GF-D8 (cell line): ENCODE data around the gene HERC4.

Experiments
- DNase-seq: peaks from one replicate; lab custom pipeline; 2025; lab: John Stamatoyannopoulos, UW

The HERC4 gene, protein sequence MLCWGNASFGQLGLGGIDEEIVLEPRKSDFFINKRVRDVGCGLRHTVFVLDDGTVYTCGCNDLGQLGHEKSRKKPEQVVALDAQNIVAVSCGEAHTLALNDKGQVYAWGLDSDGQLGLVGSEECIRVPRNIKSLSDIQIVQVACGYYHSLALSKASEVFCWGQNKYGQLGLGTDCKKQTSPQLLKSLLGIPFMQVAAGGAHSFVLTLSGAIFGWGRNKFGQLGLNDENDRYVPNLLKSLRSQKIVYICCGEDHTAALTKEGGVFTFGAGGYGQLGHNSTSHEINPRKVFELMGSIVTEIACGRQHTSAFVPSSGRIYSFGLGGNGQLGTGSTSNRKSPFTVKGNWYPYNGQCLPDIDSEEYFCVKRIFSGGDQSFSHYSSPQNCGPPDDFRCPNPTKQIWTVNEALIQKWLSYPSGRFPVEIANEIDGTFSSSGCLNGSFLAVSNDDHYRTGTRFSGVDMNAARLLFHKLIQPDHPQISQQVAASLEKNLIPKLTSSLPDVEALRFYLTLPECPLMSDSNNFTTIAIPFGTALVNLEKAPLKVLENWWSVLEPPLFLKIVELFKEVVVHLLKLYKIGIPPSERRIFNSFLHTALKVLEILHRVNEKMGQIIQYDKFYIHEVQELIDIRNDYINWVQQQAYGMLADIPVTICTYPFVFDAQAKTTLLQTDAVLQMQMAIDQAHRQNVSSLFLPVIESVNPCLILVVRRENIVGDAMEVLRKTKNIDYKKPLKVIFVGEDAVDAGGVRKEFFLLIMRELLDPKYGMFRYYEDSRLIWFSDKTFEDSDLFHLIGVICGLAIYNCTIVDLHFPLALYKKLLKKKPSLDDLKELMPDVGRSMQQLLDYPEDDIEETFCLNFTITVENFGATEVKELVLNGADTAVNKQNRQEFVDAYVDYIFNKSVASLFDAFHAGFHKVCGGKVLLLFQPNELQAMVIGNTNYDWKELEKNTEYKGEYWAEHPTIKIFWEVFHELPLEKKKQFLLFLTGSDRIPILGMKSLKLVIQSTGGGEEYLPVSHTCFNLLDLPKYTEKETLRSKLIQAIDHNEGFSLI

DNA sequence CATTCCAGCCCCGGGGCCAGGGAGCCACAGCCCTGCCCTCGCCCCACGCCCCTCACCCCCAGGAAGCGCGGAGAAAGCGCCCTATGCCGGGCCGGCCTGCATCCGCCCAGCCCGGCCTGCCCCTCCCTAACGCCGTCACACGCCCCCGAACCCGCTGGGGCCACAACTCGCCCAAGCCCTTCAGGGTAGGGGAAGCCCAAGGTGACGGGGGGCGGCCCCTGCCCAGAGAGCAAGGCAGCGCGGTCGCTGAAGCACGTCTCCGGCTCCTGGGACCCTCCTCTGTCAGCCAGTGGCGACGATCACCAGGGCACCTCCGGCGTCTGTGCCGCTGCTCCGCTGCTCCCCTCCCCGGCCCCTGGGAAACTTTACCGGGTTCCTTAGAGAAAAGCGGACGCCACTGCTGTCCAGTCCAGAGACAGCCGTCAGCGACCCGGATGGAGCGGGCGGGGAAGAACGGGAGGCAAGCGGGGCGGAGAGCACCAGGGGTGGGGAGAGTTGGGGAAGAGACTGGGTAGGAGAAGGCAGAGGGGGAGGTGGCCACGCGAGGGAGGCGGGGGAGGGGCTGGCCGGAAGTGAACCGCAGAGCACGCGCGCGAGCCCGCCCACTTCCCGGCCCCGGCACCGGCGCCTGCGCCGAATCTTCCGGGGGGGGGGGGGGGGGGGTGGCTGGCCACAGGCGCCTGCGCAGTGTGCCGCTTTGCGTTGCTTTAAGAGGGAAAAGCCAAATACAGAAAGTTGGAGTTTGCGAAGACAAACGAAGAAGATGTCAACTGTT, at the start of gene HERC4:
TSS of gene HERC4 (minus strand) at position 509 of the 775 bp plus-strand sequence. CDS start 2,175 bp downstream, outside the sequence.
- DNase-seq = peak; percentile 68

DNA sequence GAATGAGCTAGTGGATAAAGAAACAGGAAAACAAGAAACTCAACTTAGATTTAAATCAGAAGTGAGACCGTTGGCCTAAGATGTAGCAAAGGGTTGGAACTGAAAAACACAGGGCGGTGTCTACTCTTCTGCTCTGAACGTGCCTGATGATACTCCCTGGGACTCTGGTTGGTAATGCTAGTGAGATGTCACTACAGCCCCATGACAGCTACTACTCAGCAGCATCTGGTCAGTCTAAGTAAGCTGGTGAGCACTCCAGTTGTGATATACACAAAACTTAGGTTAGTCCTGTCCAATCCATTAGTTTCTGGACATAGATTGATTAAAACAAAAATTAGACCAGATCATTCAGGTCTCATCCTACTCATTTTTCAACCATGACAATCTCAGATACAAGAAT, 49.6 kb upstream of the HERC4 start:
- no peak for DNase-seq

DNA sequence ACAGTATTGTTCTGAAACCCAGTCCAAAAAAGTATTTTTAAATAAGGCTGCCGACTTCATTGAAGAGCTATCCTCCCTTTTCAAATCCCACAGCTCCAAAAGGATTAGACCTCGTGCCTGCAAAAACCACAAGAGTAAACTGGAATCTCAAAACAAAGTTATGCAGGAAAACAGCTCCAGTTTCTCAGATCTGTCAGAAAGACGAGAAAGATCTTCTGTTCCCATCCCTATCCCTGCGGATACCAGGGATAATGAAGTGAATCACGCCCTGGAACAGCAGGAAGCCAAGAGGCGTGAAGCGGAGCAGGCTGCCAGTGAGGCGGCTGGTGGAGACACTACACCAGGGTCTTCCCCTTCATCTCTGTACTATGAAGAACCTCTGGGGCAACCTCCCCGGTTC, 46.8 kb upstream of the HERC4 start:
- no peak for DNase-seq

DNA sequence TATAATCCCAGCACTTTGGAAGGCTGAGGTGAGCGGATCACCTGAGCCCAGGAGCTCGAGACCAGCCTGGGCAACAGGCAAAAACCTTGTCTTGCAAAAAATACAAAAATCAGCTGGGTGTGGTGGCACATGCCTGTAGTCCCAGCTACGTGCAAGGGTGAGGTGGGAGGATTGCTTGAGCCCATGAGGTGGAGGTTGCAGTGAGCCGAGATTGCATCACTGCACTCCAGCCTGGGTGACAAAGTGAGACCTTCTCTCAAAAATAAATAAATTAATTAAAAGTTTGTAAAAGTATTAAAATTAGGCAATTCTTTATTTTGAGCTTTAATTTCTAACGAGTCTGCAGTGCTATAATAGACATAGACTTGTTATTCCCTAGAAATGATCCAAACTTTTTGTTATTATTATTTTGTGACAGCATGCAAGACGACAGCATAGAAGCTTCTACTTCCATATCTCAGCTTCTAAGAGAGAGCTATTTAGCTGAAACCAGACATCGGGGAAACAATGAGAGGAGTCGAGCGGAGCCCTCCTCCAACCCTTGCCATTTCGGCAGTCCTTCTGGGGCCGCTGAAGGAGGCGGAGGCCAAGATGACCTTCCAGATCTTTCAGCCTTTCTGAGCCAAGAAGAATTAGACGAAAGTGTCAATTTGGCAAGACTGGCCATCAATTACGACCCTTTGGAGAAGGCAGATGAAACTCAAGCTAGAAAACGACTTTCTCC, 46.1 kb upstream of the HERC4 start:
- no peak for DNase-seq

DNA sequence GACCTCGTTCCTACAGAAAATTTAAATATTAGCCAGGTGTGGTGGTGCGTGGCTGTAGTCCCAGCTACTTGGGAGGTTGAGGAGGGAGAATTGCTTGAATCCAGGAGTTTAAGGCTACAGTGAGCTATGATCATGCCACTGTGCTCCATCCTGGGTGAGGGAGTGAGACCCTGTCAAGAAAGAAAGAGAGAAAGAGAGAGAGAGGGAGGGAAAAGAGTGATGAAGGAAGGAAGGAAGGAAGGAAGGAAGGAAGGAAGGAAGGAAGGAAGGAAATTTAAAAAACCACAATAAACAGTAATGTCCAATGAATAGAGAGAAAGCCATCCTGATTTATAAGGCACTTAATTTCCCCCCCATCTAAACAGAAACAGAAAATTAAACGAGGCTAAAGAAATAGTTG, 43.6 kb upstream of the HERC4 start:
- DNase-seq = no peak

DNA sequence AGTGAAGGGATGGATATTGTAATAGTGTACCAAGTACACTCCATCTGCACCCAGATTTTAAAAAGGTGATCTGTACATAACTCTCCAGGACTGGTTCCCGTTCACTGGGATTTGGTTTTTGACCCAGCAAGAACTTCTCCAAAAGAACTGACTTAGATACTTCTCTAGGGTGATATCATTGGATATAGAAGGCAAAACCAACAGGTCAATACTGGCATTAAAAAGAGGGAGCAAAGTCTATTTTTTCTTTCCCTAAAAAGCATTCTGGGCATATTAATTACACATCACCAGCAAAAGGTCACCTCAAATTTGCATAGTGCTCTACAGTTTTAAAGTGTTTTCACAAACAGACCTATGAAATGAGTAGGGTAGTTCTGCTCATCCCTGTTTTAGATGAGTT, 37.8 kb upstream of the HERC4 start:
- DNase-seq = no peak

DNA sequence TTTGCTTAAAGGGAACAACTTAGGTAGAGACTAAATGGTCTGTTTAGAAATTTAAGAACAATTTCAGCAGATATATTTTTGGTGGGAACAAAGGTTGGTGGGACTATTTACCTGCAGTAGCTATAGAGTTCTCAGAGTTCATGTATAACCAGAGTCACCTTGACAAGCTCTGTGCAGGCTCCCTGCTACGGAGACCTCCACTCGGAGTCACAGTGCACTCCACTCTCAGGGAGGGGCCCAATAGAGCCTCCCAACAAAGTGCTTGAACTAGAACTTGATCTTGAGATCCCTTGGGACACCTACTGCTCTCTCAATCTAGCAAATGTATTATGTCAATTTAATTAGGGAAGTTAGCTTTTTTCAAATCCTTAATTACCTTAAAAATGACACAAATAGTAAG, 36.5 kb upstream of the HERC4 start:
- DNase-seq = no peak

DNA sequence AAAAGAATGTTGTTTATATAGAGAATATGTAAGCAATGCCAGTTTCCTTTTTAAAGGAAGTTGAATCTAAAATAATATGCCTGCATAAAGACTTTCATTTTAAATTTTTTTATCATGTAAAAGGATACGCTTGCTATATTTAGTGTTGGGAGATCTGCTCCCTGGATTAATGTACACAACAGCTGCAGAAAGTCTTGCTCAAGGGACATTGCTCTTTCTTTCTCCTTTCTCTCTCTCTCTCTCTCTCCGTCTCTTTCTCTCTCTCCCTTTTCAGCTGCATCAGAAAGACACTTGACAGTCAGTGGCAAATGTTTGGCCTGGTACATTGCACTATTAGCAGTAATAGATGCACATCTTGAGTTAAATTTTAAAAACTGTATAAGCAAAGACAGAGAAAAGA, 34.9 kb upstream of the HERC4 start:
- no peak for DNase-seq

DNA sequence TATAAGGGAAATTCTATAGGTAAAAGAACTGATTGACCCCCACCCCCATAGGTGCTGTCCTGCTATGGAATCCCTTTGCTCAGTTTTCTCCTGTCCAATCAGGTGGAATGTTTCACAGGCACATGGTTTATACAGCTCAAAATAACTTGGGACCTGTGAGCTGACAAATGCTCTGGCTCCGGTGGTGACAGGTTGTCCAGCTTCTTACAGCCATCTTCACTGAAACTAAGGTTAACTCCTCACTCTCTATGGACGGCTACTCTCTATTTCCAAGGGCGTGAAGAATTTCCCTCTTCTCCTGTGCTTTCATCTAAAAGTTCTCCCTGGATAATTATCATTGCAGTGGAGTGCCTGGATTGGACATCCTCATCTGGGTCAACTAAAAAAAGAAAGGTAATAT, 34.2 kb upstream of the HERC4 start, which contains the start of gene MYPN:
TSS of gene MYPN (plus strand) at position 158 of the 400 bp plus-strand sequence. CDS start 11,951 bp downstream, outside the sequence.
- no peak for DNase-seq

DNA sequence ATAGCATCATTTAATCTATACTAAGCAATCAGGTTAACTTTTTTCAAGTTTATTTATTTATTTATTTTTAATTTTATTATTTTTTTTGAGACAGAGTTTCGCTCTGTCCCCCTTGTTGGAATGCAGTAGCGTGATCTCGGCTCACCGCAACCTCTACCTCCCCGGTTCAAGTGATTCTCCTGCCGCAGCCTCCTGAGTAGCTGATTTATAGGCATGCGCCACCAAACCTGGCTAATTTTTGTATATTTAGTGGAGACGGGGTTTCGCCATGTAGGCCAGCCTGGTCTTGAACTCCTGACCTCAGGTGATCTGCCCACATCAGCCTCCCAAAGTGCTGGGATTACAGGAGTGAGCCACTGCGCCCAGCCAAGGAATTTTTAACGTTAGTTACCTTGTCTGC, 33.6 kb upstream of the HERC4 start:
- no peak for DNase-seq

DNA sequence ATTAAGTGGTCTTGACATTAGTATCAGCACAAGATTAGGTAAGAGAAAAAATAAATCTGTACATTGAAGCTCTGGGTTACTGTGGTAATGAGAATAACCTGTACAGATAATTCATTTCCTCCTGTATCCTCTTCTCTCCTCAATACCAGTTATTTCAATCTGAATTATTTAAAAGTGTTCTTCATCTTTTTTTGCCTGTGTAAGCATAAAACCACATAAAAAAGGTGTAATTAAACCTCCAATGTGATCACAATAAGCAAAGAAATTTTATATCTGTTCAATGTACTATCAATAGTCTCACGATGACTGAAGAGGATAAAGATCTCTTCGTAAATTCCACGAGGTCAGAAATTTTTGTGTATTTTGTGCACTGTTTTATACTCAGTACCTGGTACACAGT, 33.0 kb upstream of the HERC4 start:
- DNase-seq = no peak

DNA sequence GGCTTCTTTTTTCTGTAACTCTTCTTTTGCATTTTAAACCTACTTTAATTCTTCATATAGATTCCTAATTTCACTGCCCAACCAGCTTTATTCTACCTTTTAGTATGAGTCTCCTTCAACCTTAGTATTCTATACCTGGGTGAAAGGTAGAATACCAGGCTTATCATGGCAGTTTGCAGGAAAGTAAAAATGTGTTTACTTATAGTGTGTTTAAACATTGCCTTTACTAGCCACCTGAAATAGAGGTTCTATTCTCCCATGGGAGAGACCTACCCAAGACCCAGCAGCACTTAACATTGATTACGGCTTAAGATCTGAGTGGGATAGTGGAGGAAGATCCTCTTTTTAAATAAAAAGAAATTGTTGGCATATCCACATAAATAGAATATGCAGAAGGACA, 32.6 kb upstream of the HERC4 start:
- no peak for DNase-seq

DNA sequence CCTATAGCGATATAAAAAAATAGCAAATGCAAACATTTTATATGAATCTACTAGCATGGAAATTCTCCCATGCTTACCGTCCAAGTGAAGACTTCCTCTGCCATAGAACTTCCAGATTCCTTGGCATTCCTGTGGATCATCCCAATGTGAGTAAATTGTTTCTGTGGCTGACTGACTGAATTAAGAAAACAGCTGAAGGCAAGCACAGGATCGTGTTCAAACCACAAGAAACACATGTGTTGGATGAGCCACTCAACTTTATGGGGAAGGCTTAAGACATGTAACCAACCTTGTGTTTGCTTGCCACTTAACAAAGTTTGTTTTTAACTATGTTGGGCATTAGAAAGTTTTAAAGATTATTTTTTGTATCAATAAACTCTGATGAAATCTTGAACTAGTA, 31.6 kb upstream of the HERC4 start:
- DNase-seq = no peak

DNA sequence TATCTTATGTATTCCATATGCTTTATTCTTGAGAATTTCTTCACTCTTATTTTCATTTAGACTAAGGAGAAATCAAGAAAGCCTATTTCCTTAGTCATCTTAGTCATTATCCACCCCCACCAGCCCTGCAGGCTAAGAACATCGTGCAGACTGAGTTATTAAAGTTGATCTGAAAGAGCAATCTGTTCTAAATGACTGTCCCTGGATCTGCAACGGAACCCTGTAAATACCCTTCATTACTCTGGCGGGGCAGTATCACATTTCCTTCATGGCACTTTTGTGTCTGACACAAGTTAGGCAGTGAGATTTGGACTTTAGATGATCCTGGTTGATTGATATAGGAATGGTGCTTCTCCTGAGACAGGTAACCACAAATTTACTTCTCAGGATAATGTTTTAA, 30.7 kb upstream of the HERC4 start:
- no peak for DNase-seq

DNA sequence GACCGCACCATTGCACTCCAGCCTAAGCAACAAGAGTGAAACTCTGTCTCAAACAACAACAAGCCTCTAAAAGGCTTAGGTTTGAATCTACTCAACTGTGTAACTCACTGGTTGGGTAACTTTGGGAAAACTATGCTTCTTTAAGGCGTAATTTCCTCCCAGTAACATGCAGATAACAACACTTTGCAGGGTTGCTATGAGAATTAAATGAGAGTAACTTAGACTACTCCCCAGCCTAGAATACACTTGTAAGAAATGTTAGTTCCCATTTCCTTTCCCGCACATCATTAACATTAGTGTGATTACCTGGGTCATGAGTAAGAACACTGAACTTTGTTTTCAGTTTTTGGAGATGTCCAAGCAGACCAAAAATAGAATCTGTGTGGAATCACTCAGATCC, 28.8 kb upstream of the HERC4 start:
- DNase-seq = no peak

DNA sequence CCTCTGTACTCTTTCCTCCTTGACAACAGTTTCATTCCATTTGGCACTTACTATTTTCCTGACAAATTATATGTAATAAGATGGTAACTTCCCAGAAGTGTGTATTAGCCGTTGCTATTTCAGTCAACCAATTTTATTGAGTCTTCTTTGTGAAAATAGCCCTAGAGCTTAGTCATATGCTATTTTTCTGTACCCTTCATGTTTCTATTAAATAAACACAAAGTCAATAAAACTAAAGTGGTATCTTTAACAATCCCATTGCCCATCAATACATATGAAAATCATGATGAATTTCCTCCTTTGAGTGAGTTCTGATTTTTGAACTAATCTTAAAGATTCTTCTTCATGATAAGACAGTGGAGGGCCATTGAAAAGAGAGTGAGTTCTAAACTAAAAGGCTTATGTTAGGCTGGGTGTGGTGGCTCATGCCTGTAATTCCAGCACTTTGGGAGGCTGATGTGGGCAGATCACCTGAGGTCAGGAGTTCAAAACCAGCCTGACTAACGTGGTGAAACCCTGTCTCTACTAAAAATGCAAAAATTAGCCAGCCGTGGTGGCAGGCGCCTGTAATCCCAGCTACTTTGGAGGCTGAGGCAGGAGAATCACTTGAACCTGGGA, 28.3 kb upstream of the HERC4 start:
- no peak for DNase-seq

DNA sequence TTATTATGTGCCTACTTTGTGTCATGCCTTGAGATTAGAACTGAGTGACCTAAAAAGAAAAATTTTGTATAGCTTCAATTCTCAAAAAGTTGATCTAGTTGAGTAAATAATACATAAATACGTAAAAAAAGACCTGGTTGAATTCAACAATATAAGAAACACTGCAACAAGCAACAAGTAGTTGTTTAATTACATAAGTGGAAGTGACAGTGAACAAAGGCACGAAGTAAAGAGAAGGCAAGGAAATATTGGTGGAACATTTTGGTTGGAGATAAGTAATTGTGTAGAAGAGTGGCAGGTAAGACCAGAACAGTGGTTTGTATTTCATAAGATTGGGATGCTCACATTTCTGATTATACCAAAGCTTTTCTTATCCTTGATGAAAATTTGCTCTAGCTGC, 26.0 kb upstream of the HERC4 start:
- DNase-seq = no peak

DNA sequence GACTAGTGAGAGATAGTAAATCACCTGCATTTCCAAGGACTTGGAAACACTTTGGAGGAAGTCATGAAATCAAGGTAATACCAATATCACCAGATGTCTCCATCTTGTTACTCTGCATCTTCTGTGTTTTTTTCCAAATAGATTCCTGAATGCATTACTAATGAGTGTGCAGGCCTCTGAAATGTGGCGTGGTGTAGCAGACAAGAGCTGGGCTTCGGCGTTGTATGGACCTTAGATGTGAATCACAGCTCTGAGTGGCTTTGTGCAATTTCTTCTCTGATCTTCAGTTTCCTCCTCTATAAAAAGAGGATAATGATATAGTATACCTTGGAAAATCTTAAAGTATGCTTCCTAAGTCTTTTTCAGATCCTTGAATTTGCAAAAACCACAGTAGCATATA, 24.7 kb upstream of the HERC4 start:
- no peak for DNase-seq

DNA sequence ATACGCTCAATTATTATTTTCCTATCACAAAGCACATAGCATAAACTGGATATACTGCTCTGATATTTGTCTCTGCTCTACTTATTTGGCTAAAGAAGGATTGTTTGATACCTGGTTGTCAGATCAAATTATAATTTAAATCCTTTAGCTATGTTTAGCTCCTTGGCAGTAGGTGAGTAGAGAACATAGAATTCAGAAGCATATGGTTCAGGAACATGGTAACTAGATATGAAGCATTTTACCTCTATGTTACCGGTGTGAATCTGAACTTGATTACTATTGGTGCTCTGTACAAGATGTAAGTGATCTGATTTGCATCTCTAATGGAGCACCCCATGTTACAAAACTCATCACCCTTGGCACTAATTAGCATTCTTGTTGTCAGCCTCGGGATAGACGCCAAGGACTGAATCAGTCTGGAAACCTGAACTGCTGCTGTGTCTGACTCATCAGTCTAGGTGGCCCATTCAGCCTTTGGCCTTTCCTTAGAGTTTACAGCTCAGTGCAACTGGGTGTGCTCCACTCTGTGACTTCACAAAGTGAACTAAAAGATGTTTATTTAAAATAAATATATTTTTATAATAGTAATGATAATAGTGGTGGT, 21.9 kb upstream of the HERC4 start:
- DNase-seq = no peak

DNA sequence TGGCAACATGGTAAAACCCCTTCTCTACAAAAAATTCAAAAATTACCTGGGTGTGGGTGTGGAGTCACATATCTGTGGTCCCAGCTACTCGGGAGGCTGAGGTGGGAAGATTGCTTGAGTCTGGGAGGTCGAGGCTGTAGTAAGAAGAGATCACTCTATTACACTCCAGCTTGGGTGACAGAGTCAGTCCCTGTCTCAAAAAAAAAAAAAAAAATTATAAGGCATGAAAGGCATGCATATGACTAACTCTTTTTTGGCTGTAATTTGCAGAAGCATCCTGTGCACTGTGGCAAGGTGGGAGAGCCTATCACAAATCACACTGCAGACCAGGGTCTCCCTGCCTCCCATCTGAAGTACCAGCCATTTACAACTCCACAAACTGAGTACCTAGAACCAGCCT, 20.1 kb upstream of the HERC4 start:
- DNase-seq = no peak
